Liver (tissue), 9 donors: Measurements from ENCODE around the gene LMAN2. TPM values are rescaled to one million over a fixed set of nuclear protein-coding genes. Genes with fewer than 3 reads are reported as not detected.

Experiments
- DNase-seq: peaks from one replicate; pipeline ENCODE4 v3.0.0-alpha.2; 2017; ENCODE audit warnings: low spot score
- H3K27ac ChIP-seq, 2 donors: one replicate each; pipeline ENCODE4 v1.7.0; 2013; ENCODE audit warnings: inconsistent platforms in 2 of 2, low read length in 2 of 2, control low read depth in 1 of 2, low read depth in 1 of 2, mild to moderate bottlenecking in 1 of 2
- H3K27me3 ChIP-seq, 4 donors: one replicate each; pipeline versions ENCODE4 v1.6.1 to v1.7.0; 2013; ENCODE audit warnings: low read length in 3 of 4, inconsistent platforms in 1 of 4, mild to moderate bottlenecking in 1 of 4, moderate library complexity in 1 of 4; ENCODE audit not compliant: control insufficient read depth in 4 of 4, insufficient read depth in 4 of 4
- H3K36me3 ChIP-seq, 4 donors: one replicate each; pipeline versions ENCODE4 v1.6.1 to v1.7.0; 2013; ENCODE audit warnings: low read length in 3 of 4, mild to moderate bottlenecking in 3 of 4, low read depth in 1 of 4, moderate library complexity in 1 of 4; ENCODE audit not compliant: control insufficient read depth in 4 of 4, insufficient read depth in 3 of 4
- H3K4me1 ChIP-seq, 4 donors: one replicate each; pipeline versions ENCODE4 v1.6.1 to v1.7.0; 2013; ENCODE audit warnings: low read length in 3 of 4, mild to moderate bottlenecking in 3 of 4, moderate library complexity in 1 of 4; ENCODE audit not compliant: control insufficient read depth in 4 of 4, insufficient read depth in 4 of 4
- H3K4me3 ChIP-seq, 3 donors: one replicate each; pipeline versions ENCODE4 v1.6.1 to v1.7.0; 2013; ENCODE audit warnings: low read length in 3 of 3, control low read depth in 1 of 3, low read depth in 1 of 3, mild to moderate bottlenecking in 1 of 3
- H3K9ac ChIP-seq, 2 donors: one replicate each; pipeline ENCODE4 v1.7.0; 2013; ENCODE audit warnings: low read length in 2 of 2, mild to moderate bottlenecking in 2 of 2, moderate library complexity in 2 of 2, control low read depth in 1 of 2, low read depth in 1 of 2
- H3K9me3 ChIP-seq, 4 donors: one replicate each; pipeline versions ENCODE4 v1.6.1 to v1.7.0; 2013; ENCODE audit warnings: low read length in 3 of 4; ENCODE audit not compliant: control insufficient read depth in 4 of 4
- ATF3 ChIP-seq: IDR thresholded peaks from 2 replicates; pipeline ENCODE4 v1.6.1; 2016; ENCODE audit warnings: antibody characterized with exemption
- EGR1 ChIP-seq, 2 donors: IDR thresholded peaks; 2 replicates each; pipeline ENCODE4 v1.6.1; 2016 to 2018; ENCODE audit warnings: antibody characterized with exemption in 2 of 2, low read depth in 2 of 2
- FOXA1 ChIP-seq: IDR thresholded peaks from 2 replicates; pipeline ENCODE4 v1.6.1; 2016; ENCODE audit warnings: antibody characterized with exemption
- FOXA2 ChIP-seq: IDR thresholded peaks from 2 replicates; pipeline ENCODE4 v1.6.1; 2016; ENCODE audit warnings: antibody characterized with exemption
- GABPA ChIP-seq, 2 donors: IDR thresholded peaks in 1 of 2; conservative IDR thresholded peaks in 1 of 2; 2 replicates each; pipeline ENCODE4 v1.6.1; 2016; ENCODE audit warnings: antibody characterized with exemption in 2 of 2, mild to moderate bottlenecking in 1 of 2, moderate library complexity in 1 of 2
- NR2F2 ChIP-seq: IDR thresholded peaks from 2 replicates; pipeline ENCODE4 v1.6.1; 2016; ENCODE audit warnings: antibody characterized with exemption
- RAD21 ChIP-seq, 2 donors: IDR thresholded peaks; 2 replicates each; pipeline ENCODE4 v1.6.1; 2016; ENCODE audit warnings: antibody characterized with exemption in 2 of 2, mild to moderate bottlenecking in 2 of 2
- REST ChIP-seq: IDR thresholded peaks from 2 replicates; pipeline ENCODE4 v1.6.1; 2016; ENCODE audit warnings: antibody characterized with exemption, mild to moderate bottlenecking
- RXRA ChIP-seq, 2 donors: IDR thresholded peaks; 2 replicates each; pipeline ENCODE4 v1.6.1; 2017 to 2018; ENCODE audit warnings: antibody characterized with exemption in 2 of 2, mild to moderate bottlenecking in 1 of 2
- YY1 ChIP-seq: IDR thresholded peaks from 2 replicates; pipeline ENCODE4 v1.6.1; 2016; ENCODE audit warnings: antibody characterized with exemption, mild to moderate bottlenecking
- WGBS: extraction: QIAGEN DNeasy Blood & Tissue Kit; methylation state at CpG from one replicate; pipeline ENCODE4 v1.1.7; 2013; 5-methylcytosine and 5-hydroxymethylcytosine counted together
- polyA plus RNA-seq, 2 donors: library from polyadenylated mRNA; stranded (reverse) in 1 of 2; unstranded in 1 of 2; fragments of 200-250 nt in 1 of 2; fragments of >200 nt in 1 of 2; fragmentation: Nextera tagmentation in 1 of 2; extraction: Ambion mirVana in 1 of 2; gene quantifications; one replicate each; pipeline versions ENCODE4 v1.2.1 to v1.2.3, GENCODE V29; 2013 to 2015
- total RNA-seq, 2 donors: library from RNA; depleted of rRNA; stranded (reverse); fragments of >200 nt; gene quantifications; one replicate each; pipeline ENCODE4 v1.2.3, GENCODE V29; 2014
- TF ChIP-seq, protein P1 (sequence below): IDR thresholded peaks from 2 replicates; pipeline ENCODE4 v1.6.1; 2016; ENCODE audit warnings: antibody characterized with exemption
- TF ChIP-seq, protein P2 (sequence below): fragments of 150-350 bp; IDR thresholded peaks from 2 replicates; pipeline ENCODE4 v1.5.1; 2017; ENCODE audit warnings: improper control_type of control experiment, low read depth, low read length; ENCODE audit not compliant: missing input control
- donor health status: healthy.
- donor health status: healthy.
- donor health status: healthy.
- donor health status: healthy.
- donor health status: healthy.

LMAN2 gene
- total and polyA plus RNA-seq, 4 donors = 243 to 478 (median 364) TPM

DNA sequence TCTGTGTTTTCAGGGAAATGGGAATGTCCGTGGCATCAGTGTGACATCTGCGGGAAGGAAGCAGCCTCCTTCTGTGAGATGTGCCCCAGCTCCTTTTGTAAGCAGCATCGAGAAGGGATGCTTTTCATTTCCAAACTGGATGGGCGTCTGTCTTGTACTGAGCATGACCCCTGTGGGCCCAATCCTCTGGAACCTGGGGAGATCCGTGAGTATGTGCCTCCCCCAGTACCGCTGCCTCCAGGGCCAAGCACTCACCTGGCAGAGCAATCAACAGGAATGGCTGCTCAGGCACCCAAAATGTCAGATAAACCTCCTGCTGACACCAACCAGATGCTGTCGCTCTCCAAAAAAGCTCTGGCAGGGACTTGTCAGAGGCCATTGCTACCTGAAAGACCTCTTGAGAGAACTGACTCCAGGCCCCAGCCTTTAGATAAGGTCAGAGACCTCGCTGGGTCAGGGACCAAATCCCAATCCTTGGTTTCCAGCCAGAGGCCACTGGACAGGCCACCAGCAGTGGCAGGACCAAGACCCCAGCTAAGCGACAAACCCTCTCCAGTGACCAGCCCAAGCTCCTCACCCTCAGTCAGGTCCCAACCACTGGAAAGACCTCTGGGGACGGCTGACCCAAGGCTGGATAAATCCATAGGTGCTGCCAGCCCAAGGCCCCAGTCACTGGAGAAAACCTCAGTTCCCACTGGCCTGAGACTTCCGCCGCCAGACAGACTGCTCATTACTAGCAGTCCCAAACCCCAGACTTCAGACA, 57.5 kb downstream of the LMAN2 start:
- Histone ChIP-seq H3K4me1 (peaks cover 0 to 3% (median 0%) of the 10 kb centered on the region in 4 donors), H3K27me3 (no peaks in the 10 kb centered on the region), H3K4me3 (no peak overlapping the region), H3K9me3 (no peaks in the 10 kb centered on the region), H3K27ac (no peak overlapping the region), H3K9ac (no peak overlapping the region), H3K36me3 (peaks cover 7 to 56% (median 53%) of the 10 kb centered on the region in 4 donors)
- TF ChIP-seq RAD21 (IDR thresholded peaks at IDR 0.05) = no peak
- TF ChIP-seq ATF3 = no peak
- no peak for DNase-seq
- WGBS = 96% methylated on average over 12 of the region's 12 CpGs

DNA sequence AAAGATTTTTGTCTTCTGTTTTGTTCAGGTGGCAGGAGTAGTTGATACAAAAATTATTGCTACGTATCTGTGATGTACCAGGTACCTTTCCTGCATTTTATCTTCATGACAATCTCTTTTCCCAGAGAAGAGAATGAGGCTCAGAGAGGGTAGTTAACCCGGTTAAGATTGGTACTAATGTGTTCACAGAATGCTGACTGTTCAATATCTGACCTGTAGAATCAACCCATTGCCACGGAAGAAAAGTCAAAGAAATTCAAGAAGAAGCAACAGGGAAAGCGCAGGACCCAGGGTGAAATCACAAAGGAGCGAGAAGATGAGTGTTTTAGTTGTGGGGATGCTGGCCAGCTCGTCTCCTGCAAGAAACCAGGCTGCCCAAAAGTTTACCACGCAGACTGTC, 59.7 kb downstream of the LMAN2 start:
- H3K27ac ChIP-seq = no peak overlapping the region
- DNase-seq = no peak
- H3K4me3 ChIP-seq = no peak overlapping the region
- no peaks in the 10 kb centered on the region for H3K27me3 ChIP-seq
- H3K9ac ChIP-seq = no peak overlapping the region
- H3K4me1 ChIP-seq = peaks cover 0 to 3% (median 0%) of the 10 kb centered on the region in 4 donors
- WGBS = 98% methylated on average over 7 of the region's 7 CpGs
- TF ChIP-seq, protein P1, sequence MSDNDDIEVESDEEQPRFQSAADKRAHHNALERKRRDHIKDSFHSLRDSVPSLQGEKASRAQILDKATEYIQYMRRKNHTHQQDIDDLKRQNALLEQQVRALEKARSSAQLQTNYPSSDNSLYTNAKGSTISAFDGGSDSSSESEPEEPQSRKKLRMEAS = no peak
- TF ChIP-seq GABPA (IDR thresholded peaks at IDR 0.05 in 1 of 2, conservative IDR thresholded peaks at IDR 0.05 in 1 of 2) (no peak), RXRA (IDR thresholded peaks at IDR 0.05) (no peak), NR2F2 (no peak), REST (no peak)
- H3K36me3 ChIP-seq = peaks cover 7 to 70% (median 65%) of the 10 kb centered on the region in 4 donors
- no peaks in the 10 kb centered on the region for H3K9me3 ChIP-seq

- Histone ChIP-seq H3K9me3 (no peaks in the 10 kb centered on the region), H3K4me3 (no peak overlapping the region), H3K9ac (no peak overlapping the region), H3K27ac (no peak overlapping the region), H3K36me3 (peaks cover 7 to 70% (median 68%) of the 10 kb centered on the region in 4 donors), H3K4me1 (no peaks in the 10 kb centered on the region), H3K27me3 (no peaks in the 10 kb centered on the region)
- DNase-seq = no peak
- 96% methylated on average over 12 of the region's 12 CpGs for WGBS
- no peak for TF ChIP-seq NR2F2
- TF ChIP-seq, protein P1 = no peak
- TF ChIP-seq, protein P2, sequence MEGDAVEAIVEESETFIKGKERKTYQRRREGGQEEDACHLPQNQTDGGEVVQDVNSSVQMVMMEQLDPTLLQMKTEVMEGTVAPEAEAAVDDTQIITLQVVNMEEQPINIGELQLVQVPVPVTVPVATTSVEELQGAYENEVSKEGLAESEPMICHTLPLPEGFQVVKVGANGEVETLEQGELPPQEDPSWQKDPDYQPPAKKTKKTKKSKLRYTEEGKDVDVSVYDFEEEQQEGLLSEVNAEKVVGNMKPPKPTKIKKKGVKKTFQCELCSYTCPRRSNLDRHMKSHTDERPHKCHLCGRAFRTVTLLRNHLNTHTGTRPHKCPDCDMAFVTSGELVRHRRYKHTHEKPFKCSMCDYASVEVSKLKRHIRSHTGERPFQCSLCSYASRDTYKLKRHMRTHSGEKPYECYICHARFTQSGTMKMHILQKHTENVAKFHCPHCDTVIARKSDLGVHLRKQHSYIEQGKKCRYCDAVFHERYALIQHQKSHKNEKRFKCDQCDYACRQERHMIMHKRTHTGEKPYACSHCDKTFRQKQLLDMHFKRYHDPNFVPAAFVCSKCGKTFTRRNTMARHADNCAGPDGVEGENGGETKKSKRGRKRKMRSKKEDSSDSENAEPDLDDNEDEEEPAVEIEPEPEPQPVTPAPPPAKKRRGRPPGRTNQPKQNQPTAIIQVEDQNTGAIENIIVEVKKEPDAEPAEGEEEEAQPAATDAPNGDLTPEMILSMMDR = no peak
- TF ChIP-seq REST = no peak
- TF ChIP-seq FOXA1 = no peak
- no peak for TF ChIP-seq GABPA (IDR thresholded peaks at IDR 0.05 in 1 of 2, conservative IDR thresholded peaks at IDR 0.05 in 1 of 2)
- no peak for TF ChIP-seq ATF3
- TF ChIP-seq RAD21 (IDR thresholded peaks at IDR 0.05) = no peak
- no peak for TF ChIP-seq FOXA2
- TF ChIP-seq EGR1 (IDR thresholded peaks at IDR 0.05; ENCODE audit: low read depth in 2 of 2) = no peak
- TF ChIP-seq YY1 = no peak
These were observed 60.5 kb downstream of the LMAN2 start for GRCh38 chr5:177290816-177291596.
